Liver (tissue), 3 donors: ENCODE results near the gene SUMO2.

Experiments
- CTCF ChIP-seq: fragments of 150-350 bp; IDR thresholded peaks from 2 replicates; pipeline ENCODE4 v1.5.1; 2017; ENCODE audit warnings: improper control_type of control experiment, low read depth, low read length; ENCODE audit not compliant: missing input control
- RAD21 ChIP-seq, 2 donors: IDR thresholded peaks; 2 replicates each; pipeline ENCODE4 v1.6.1; 2016; ENCODE audit warnings: antibody characterized with exemption in 2 of 2, mild to moderate bottlenecking in 2 of 2
- SP1 ChIP-seq: IDR thresholded peaks from 2 replicates; pipeline ENCODE4 v1.6.1; 2018; ENCODE audit warnings: antibody characterized with exemption, mild to moderate bottlenecking
- TF ChIP-seq, protein P1 (sequence below): IDR thresholded peaks from 2 replicates; pipeline ENCODE4 v1.6.1; 2016; ENCODE audit warnings: antibody characterized with exemption
- donor health status: healthy.
- donor health status: healthy.

DNA sequence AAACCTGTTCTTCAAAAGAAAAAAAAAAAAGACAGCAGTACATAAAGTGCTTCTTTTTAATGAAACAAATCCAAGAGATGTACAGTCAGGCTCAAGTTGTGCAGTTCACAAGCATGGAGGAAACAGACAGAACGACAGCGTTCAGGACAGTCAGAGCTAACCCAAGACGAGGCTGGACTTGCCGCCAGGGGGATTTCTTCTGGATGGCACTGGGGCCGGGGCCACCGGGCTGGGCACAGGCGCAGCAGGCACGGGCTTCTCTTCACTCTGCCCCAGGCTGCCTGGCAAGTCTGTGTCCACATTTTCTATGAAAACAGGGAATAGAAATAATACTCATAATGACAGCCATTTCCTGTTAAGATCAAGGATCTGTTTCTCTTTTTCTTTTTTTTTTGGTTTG, 46.8 kb downstream of the SUMO2 start:
- no peak for TF ChIP-seq CTCF
- TF ChIP-seq, protein P1, sequence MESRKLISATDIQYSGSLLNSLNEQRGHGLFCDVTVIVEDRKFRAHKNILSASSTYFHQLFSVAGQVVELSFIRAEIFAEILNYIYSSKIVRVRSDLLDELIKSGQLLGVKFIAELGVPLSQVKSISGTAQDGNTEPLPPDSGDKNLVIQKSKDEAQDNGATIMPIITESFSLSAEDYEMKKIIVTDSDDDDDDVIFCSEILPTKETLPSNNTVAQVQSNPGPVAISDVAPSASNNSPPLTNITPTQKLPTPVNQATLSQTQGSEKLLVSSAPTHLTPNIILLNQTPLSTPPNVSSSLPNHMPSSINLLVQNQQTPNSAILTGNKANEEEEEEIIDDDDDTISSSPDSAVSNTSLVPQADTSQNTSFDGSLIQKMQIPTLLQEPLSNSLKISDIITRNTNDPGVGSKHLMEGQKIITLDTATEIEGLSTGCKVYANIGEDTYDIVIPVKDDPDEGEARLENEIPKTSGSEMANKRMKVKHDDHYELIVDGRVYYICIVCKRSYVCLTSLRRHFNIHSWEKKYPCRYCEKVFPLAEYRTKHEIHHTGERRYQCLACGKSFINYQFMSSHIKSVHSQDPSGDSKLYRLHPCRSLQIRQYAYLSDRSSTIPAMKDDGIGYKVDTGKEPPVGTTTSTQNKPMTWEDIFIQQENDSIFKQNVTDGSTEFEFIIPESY: no peak
- no peak for TF ChIP-seq SP1
- TF ChIP-seq RAD21 (IDR thresholded peaks at IDR 0.05): no peak
